ENCODE results near the gene MPZL2. TPM values are rescaled to one million over a fixed set of nuclear protein-coding genes. Genes with fewer than 3 reads are reported as not detected.

MPZL2 gene
- polyA plus RNA-seq, 1 donor, result 0.51 TPM

DNA sequence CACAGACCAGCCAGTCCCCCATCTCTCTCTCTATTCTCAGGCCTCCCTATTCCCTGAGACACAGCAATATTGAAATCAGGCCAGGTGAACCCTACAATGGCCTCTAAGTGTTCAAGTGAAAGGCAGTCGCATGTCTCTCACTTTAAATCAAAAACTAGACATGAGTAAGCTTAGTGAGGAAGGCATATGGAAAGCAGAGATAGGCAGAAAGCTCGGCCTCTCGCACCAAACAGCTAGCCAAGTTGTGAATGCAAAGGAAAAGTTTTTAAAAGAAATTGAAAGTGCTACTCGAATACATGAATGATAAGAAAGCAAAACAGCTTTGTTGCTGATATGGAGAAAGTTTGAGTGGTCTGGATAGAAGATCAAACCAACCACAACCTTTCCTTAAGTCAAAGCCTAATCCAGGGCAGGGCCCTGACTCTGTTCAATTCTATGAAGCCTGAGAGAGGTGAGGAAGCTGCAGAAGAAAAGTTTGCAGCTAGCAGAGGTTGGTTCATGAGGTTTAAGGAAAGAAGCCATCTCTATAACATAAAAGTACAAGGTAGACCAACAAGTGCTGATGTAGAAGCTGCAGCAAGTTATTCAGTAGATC is 19.8 kb upstream of the MPZL2 start:
- DNase-seq (ENCODE audit: low read depth), result no peak

DNA sequence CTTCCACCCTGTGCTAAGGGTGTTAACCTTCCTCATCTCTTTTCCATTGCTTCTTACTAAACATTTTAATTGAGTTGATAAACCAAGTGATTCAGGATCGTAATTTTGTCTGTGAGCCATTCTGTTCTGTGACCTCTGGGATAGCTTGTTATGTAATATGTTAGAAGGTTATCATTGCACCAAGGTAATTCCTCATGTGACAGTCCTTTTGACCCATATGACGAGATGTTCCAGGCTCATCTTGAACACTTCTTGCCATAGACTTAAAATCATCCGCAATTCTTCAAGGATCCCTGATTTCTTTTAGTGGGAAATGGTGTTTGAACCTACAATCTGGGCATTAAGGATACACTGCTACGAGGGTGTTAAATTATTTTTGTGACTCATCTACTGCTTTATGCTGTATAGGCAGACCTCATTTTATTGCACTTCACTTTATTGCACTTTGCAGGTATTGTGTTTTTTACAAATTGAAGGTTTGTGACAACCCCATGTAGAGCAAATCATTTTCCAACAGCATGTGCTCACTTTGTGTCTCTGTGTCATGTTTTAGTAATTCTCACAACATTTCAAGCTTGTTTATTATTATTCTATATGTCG is 19.0 kb upstream of the MPZL2 start:
- no peak for DNase-seq (ENCODE audit: low read depth)

DNA sequence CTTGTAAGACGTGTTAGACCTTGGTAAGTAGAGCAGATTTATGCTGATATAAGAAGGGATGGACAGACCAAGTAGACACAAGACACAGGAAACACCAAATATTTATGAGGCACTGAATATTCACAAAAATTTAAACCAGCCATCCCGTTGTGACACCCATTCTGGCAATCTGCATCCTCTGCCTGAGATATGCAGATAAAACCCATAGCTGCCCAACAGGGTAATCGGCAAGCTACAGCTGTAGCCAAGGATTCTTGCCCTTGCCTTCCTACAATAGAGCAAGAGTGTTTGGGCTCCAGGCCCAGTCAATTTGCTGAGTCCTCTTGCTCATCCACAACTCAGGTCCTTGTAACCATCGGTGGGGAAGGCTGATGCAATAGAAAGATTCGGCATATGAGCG is 18.5 kb upstream of the MPZL2 start:
- no peak for DNase-seq (ENCODE audit: low read depth)

DNA sequence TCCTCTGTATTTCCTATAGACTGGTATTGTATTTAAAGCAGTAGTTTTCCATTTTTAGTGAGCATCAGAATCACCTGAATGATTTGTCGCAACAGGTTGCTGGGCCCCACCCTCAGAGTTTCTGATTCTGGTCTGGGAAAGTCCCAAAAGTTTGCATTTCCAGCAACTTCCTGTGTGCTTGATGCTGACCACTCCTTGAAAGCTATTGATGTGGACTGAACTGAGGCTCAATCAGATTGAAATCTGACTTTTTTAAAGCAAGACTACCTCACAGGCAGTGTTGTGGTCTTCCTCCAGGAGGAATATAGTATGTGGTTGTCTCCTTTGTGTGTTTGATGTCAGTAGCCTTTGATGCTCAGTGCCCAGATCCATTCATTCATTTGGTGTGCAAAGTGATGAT is 17.2 kb upstream of the MPZL2 start:
- DNase-seq (ENCODE audit: low read depth), result no peak

- no peak for DNase-seq (ENCODE audit: low read depth)
Measured at GRCh38 chr11:118277312-118277711, 13.2 kb upstream of the MPZL2 start.

- no peak for DNase-seq (ENCODE audit: low read depth)
Measured at GRCh38 chr11:118276422-118276821, 12.3 kb upstream of the MPZL2 start.

GRCh38 chr11:118275176-118275575 is 11.1 kb upstream of the MPZL2 start:
- DNase-seq (ENCODE audit: low read depth), result no peak

- no peak for DNase-seq (ENCODE audit: low read depth)
Measured at GRCh38 chr11:118274186-118274585, 10.1 kb upstream of the MPZL2 start.

DNA sequence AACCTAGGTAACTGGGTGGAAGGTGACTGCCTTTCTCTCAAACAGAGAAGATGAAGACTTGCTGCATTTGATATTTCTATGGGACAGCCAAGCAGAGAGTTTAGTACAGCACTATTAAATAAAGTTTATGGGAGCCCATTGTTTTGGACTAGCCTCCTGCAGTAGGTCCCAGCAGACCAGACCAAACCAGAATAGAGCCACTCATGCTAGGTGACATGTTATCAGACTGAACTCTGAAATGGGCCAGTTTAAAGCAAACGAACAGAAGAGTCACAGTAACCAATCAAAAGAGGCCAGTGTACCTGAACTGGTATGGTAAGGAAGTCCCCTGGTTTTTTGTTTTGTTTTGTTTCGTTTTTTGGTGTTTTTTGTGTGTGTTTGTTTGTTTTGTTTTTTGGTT is 7.9 kb upstream of the MPZL2 start:
- DNase-seq (ENCODE audit: low read depth), result no peak

DNA sequence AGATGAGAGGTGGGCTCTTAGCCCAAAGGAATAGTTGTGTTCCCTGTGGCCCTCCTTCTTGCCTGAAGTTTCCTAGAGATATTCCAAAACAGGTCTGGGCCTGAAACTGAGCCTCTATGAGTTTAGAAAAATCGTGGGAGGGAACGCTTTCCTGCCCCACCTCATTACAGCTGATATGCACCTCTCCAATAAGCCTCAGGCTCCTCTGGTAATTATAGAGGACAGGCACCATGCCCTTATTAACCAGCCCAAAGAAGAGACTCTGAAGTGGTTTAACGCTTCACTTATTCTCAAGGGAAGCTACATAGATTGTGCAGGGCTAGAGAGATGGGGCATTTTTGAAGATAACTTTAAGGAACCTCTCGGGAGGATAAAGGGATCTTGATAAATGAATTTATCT is 3.4 kb upstream of the MPZL2 start:
- no peak for DNase-seq (ENCODE audit: low read depth)

DNA sequence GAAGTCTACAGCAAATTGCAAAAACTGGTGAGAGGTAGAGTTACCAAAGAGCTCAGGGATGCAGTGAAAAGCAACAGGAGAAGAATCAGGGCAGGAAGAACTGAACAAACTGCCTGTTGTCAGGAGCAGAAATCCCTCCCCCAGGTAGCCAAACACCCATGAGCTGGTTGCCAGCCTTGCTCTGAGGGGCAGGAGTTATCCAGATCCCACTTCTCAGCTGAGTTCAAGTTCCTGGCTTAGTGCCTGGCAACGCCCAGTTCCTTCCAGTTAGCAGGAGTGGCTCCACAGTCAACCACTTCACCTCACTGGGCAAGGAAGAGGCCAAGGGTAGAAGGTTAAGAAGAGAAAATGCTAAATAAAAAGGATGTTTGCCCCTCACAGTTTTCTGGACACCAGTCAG is 1.9 kb upstream of the MPZL2 start:
- no peak for DNase-seq (ENCODE audit: low read depth)

DNA sequence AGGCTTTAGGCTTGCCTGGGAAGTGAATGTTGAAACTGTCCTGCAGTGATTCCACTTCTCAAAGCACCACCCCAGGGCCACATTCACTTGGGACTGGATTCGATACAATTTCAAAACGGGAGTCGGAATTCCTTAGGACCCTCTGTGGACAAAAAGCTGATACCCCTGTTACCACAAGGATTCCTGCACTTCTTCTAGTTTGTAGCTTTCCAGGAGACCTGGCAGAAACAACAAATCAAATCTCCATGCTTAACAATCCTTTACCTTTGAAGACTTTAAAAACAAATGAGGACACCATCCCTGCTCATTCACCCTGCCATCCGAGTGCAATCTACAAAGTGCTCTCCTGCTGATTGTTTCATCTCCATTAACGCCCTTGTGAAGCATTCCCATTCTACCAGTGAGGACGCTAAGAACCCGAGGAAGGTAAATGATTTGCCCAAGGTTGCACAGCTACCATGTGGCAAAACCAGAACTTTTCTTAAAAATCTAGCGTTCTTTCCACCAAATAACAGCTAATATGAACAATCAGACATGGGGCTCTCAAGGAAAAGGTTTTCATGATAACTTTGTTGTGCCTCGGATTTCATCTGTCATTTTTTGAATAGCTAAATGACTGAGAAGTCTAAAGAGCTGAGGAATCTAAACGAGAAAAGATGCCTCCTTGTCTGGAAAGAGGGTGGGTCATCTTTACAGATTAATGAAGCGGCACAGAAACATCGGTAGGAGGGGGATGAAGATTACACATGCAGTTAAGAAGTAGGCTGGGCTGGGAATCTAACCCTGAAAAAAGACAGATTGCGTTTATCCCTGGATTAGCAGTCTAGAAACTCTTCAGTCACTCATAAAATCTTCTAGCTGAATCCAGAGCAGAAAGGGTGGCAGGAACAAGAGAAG is 720 bp upstream of the MPZL2 start:
- no peak for DNase-seq (ENCODE audit: low read depth)

- no peak for DNase-seq (ENCODE audit: low read depth)
Measured at GRCh38 chr11:118263112-118263511, 985 bp downstream of the MPZL2 start.

DNA sequence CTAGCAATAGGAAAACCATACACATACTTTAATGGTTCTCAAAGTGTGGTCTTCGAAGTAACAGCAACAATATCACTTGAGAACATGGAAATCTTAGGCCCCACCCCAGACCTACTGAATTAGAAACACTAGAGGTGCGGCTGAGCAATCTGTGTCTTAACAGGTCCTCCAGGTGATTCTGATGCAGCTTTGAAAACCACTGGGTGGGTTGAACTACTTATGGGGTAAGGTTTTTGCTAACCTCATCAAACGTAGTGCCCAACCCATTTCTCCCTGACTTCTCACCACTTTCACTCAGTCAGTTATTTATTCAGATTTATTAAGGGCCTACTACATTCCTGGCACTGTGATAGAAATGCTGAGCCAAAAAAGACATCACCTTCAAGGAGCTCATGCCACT is 3.7 kb downstream of the MPZL2 start:
- DNase-seq (ENCODE audit: low read depth), result no peak

- DNase-seq (ENCODE audit: low read depth), result no peak
Measured at GRCh38 chr11:118259138-118259537, 5.0 kb downstream of the MPZL2 start.

- no peak for DNase-seq (ENCODE audit: low read depth)
Measured at GRCh38 chr11:118258410-118258809, 5.7 kb downstream of the MPZL2 start.

DNA sequence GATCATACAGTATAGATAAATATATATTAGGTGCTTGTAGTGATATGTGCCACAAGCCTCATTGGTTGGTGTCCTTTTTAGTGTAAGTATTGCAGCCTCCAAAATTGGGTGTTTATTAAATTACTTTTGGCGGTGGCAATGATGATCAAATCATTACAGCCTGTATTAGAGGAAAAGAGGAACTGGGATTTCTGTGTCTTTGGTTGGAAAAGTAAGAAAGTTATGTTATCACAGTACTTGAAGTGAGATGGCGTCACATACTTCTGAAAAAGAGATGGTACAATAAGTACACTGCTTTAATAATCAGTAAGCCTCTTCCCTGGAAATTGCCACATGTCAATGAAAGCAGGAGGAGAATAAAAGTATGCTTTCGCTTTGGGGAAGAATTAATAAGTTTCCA is 11.4 kb downstream of the MPZL2 start:
- DNase-seq (ENCODE audit: low read depth), result no peak

DNA sequence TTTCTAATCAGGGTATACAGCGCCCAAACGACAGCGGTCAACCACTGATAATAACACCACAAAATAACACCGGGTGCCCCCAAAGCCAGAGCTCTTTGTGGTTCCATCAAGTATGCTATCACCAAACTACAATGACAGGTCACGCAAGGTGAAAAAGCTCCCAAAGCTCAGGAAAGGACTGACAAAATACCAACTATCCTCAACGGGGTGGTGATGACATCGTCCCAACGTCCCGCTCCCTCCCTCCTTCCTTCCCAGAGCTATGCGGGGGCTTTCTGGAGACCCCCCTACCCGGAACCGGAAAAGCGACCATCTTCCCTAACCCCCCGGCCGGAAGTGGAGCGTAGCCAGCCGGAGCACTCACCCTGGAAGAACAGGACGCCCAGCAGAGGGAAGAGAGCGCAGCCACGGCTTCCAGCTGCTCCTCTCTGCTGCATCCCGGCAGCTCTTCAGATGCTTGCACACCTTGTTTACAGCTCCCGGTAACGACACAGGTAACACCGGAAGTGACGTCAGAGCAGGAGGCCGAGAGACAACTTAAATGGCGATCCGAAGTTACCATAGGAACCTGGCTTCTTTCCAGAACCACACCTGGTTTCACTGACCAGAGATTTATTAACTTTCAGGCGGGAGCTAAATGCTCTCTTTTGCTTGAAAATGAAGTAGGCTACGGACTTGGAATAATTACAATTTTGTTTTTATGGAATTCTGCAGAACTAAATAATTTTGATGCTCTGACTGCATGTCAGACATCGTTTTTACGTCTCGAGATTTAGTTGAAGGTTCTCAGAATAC is 12.0 kb downstream of the MPZL2 start, which contains the start of gene MPZL3:
Gene MPZL3, minus strand, starts transcription at position 508 of the 795 bp plus-strand sequence. Its CDS starts 71 bp downstream, at position 437.
- DNase-seq (ENCODE audit: low read depth), result peak; percentile 48

DNA sequence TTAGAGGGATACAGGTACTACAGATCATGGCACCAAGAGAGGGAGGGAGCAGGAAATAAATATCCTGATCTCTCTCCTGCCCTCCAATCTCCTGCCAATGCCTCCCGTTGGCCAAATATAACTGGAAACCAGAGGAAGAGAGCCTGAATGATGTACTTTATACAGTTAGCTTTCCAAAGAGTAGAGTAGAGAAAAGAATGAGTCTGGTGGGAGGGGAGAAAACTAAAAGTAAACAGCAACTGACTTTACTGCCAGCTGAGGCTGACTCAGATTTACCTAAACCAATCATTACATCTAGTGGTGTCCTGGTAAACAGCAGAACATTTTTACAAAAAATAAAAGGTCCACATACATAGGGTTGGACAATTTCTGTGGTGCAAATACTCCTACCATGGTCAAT is 17.1 kb downstream of the MPZL2 start:
- no peak for DNase-seq (ENCODE audit: low read depth)

GRCh38 chr11:118245936-118246562 is 18.0 kb downstream of the MPZL2 start:
- no peak for DNase-seq (ENCODE audit: low read depth)

DNA sequence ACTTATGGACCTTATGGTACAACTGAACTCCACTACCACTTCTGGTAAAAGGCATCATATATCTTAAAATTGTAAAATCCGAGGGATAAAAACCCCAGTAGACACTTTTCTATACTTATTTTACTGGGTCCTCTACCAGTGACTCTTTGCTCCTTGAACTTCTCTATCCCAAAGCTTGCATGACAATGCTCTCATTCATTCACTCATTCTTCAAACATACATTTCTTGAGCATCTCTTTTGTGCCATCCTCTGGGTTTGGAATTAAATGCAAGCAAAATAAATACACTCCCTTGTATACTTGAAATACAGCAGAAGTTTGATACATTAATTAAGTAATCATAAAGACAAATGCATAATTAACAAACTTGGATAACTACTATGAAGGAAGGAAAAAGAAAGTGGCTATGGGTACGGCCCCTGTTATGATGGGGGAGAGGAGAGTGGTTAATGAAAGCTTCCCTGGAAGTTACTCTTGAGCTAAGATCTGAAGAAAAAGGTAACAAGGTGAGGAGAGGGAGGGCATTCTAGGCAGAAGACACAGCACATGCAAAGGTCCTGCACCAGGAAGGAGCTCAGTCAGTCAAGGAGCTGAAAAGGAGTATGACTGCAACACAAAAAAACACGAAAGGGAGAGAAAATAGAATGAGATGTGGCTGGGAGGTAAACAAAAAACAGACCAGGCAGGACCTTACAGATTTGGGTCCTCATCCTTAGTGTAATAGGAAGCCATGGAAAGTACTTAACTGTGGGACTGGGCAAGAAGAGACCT is 19.9 kb downstream of the MPZL2 start:
- no peak for DNase-seq (ENCODE audit: low read depth)

Data from forelimb muscle (tissue), 1 donor.